ENCODE results near the gene SLC4A5.
A peak's percentile ranks its signal among the peaks of the same experiment; 100 is the strongest.

SLC4A5 gene

DNA sequence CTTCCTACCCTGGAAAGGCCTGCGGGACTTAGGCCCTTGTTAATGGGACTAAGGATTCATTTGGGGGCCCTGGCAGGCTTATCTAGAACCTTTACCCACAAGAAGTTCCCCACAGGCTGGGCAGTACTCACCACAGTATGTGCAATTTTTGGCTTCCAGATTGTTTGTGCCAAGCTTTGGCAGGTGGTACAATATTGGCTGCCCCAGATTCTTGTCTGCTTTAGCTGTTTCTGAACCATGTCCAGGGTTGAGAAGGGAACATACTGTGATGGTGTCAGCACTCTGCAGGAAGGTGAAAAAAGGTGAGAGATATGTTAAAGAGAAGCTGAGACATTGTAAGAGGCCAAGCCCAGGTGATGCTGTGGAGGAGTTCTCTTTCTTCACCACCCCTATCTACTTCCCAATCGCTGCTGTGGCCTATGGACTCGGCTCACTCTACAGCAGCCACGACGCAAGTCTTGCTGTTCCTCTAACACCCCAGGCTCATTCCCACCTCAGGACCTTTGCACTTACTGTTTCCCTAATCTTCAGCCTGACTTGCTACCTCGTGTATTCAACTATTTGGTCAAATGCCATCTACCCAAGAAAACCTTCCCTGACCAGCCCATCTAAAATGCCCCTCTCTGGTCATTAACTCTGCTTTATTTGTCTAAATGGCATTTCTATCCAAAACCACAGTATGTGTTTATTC lies 9.2 kb downstream of the SLC4A5 start:
- H3K4me3 ChIP-seq (ENCODE audit: control insufficient read depth, low read depth, low read length): no peak overlapping the region
- TF ChIP-seq, protein P1, sequence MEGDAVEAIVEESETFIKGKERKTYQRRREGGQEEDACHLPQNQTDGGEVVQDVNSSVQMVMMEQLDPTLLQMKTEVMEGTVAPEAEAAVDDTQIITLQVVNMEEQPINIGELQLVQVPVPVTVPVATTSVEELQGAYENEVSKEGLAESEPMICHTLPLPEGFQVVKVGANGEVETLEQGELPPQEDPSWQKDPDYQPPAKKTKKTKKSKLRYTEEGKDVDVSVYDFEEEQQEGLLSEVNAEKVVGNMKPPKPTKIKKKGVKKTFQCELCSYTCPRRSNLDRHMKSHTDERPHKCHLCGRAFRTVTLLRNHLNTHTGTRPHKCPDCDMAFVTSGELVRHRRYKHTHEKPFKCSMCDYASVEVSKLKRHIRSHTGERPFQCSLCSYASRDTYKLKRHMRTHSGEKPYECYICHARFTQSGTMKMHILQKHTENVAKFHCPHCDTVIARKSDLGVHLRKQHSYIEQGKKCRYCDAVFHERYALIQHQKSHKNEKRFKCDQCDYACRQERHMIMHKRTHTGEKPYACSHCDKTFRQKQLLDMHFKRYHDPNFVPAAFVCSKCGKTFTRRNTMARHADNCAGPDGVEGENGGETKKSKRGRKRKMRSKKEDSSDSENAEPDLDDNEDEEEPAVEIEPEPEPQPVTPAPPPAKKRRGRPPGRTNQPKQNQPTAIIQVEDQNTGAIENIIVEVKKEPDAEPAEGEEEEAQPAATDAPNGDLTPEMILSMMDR (IDR thresholded peaks at IDR 0.05; ENCODE audit: control insufficient read depth, insufficient read depth, low read depth, low read length, missing control alignments): no peak
- no peak for DNase-seq (ENCODE audit: low read depth)

DNA sequence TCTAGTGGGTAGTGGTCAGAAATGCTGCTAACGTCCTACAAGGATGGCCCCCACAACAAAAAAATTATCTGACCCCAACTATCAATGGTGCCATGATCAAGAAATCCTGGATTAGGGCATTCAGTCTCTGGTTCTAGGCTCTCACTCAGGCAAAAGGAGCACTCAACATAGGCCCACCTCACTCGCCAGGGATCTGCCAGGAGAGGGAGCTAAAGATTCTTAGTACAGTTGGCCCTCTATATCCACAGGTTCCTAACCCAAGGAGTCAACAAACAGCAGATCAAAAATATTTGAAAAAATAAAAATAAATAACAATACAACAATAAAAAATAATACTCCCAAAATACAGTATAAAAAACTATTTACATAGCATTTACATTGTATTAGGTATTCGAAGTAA lies 10.0 kb downstream of the SLC4A5 start:
- TF ChIP-seq, protein P1 (IDR thresholded peaks at IDR 0.05; ENCODE audit: control insufficient read depth, insufficient read depth, low read depth, low read length, missing control alignments): peak; percentile 61
- DNase-seq (ENCODE audit: low read depth): peak; percentile 0
- no peak overlapping the region for H3K4me3 ChIP-seq (ENCODE audit: control insufficient read depth, low read depth, low read length)

DNA sequence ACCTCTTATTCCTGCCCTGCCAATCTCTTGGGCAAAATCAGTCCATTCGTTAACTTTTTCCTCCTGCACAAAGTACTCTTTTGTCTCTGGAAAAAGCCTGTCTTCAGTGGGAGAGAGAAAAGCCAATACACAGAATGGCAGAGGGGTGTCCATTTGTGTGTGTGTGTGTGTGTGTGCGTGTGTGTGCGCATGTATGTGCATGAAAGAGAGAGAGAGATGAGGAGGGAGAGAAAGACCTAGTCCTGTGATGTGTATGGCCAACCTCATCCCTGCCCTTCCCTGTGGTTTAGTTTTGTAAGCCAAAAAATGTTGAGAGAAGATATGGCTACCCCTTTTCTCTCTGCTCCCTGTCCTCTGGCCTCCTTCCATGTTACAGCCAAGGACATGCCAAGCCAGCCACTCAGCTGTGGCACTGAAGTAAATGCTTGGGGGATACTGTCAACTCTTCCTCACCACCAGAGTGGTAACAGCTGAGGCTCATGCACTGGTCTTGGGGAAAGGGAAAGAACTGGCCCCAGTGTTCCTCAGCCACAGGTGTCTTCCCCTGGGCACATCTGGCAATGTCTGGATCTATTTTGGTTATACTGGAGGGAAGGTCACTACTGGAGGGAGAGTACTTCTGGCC lies 10.6 kb downstream of the SLC4A5 start:
- TF ChIP-seq, protein P1 (IDR thresholded peaks at IDR 0.05; ENCODE audit: control insufficient read depth, insufficient read depth, low read depth, low read length, missing control alignments): no peak
- no peak for DNase-seq (ENCODE audit: low read depth)
- no peak overlapping the region for H3K4me3 ChIP-seq (ENCODE audit: control insufficient read depth, low read depth, low read length)

DNA sequence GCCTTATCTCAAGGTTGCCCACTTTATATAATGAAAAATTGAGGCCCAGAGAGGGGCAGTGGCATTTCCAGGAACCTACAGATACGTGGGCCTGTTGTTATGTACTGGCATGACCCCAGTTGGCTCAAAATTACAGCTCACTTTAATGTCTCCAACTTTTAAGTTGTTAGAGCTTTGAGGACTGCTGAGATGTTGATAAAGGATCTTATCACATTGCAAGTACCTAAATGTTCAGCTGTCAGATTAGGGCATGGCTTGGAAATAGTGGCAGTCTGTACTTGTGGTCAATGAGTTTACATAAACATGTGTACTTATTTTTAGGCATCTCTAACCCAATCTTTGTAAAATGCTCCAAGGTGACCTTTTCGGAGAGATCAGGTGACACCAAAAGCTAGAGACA lies 14.6 kb downstream of the SLC4A5 start:
- no peak overlapping the region for H3K4me3 ChIP-seq (ENCODE audit: control insufficient read depth, low read depth, low read length)
- DNase-seq (ENCODE audit: low read depth): no peak
- TF ChIP-seq, protein P1 (IDR thresholded peaks at IDR 0.05; ENCODE audit: control insufficient read depth, insufficient read depth, low read depth, low read length, missing control alignments): no peak

DNA sequence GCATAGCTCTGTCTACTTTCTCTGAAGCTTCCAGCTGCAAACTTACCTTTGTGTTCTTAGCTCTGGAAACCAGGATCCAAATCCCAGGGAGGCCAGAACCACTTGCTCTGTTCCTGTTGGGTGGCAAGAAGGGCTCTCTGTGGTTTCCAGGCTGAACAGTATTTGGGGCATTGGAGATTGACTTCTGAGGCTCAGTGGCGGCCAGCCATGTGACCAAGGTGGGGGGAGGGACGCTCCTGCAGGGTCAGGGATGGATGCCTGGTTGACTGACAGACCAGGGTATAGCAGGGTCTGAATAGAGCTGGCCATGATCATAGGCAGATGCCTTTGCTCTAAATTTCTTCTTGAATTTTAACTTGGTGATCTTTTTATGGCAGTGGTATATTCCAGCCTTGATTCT lies 15.1 kb downstream of the SLC4A5 start:
- no peak for DNase-seq (ENCODE audit: low read depth)
- TF ChIP-seq, protein P1 (IDR thresholded peaks at IDR 0.05; ENCODE audit: control insufficient read depth, insufficient read depth, low read depth, low read length, missing control alignments): no peak
- H3K4me3 ChIP-seq (ENCODE audit: control insufficient read depth, low read depth, low read length): no peak overlapping the region

DNA sequence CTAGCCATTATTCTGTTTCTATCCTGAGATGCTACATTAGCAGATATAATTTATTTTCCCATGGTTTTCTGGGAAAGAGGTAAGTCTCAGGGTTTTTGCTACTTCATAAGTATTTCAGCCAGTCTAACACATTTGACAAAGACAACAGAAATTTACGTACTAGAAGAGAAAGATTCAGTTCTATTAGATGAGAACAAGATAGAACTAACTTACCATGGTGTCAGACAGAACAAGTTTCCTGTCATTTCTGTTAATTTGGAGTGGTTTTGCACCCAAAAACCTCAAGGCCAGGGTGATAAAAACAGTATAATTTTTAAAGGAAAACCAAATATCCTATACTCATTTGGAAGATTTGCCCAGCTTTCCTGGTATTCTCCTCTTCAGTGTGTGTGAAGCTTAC lies 15.6 kb downstream of the SLC4A5 start:
- TF ChIP-seq, protein P1 (IDR thresholded peaks at IDR 0.05; ENCODE audit: control insufficient read depth, insufficient read depth, low read depth, low read length, missing control alignments): no peak
- no peak overlapping the region for H3K4me3 ChIP-seq (ENCODE audit: control insufficient read depth, low read depth, low read length)
- no peak for DNase-seq (ENCODE audit: low read depth)

Data from AG09309 (cell line).